Left renal cortex interstitium (tissue), 4 donors: Measurements from ENCODE around the gene HMGXB4. TPM values are rescaled to one million over a fixed set of nuclear protein-coding genes. Genes with fewer than 3 reads are reported as not detected.
"Not testable (repeated sequence)": the region's sequence is repeated elsewhere in the genome, so short reads cannot be mapped to it uniquely, and the experiment has no call there.

Experiments used
- DNase-seq, 4 donors: peaks; one replicate each; pipeline ENCODE4 v3.0.0-alpha.2; 2013; ENCODE audit warnings: low read depth in 4 of 4, low spot score in 2 of 4, missing footprints in 1 of 4
- polyA plus RNA-seq, 4 donors: library from polyadenylated mRNA; unstranded; fragments of 120-200 nt; gene quantifications; one replicate each; pipeline ENCODE4 v1.2.1, GENCODE V29; 2013; ENCODE audit not compliant: insufficient read length in 4 of 4

The HMGXB4 gene, protein sequence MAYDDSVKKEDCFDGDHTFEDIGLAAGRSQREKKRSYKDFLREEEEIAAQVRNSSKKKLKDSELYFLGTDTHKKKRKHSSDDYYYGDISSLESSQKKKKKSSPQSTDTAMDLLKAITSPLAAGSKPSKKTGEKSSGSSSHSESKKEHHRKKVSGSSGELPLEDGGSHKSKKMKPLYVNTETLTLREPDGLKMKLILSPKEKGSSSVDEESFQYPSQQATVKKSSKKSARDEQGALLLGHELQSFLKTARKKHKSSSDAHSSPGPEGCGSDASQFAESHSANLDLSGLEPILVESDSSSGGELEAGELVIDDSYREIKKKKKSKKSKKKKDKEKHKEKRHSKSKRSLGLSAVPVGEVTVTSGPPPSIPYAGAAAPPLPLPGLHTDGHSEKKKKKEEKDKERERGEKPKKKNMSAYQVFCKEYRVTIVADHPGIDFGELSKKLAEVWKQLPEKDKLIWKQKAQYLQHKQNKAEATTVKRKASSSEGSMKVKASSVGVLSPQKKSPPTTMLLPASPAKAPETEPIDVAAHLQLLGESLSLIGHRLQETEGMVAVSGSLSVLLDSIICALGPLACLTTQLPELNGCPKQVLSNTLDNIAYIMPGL
- 10 to 100 TPM; 25.7 to 30.5 (median 28.2) TPM for polyA plus RNA-seq

DNA sequence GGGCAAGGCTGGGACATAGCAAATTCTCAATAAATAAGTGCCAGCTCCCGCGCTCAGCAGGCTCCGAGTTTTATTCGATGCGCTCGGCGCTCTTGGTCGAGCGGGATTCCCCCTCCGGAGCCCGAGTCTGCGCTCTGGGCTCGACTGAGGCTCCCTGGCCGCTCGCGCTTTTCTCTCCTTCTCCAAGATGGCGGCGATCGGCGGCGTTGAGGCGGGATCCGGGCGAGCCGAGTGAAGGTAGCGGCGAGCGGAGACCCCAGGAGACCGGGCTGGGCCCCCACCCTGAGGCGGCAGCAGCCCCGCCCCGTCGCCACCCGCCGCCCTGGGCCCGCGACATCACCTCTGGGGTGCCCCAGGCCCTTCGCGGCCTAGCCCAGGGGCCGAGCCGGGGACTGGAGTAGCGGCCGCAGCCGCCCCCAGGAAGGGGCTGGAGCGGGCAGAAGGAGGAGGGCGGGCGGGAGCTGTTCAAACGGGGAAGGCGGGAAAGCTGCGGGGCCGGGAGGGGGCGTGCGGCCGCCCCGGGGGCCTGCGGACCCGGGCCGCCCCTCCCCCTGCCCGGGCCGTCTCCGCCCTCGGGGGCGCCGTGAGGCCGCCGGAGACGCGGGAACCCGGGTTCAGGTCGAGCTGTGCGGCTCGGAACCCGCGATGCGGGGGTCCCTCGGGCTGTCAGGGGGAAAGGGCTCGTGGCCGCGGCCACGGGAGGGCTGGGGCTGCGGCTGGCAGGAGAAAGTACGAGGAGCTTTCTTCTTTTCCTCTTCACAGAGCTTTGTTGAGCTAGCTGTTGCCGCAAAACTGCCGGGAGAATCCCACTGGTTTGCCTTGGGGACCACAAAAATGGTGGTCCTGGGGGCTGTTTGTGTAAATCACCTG lies at the start of gene HMGXB4:
HMGXB4 (plus strand) TSS at position 173 of the 870 bp plus-strand sequence. CDS start 4,898 bp downstream, outside the sequence.
- DNase-seq: peak; percentile 66 to 84 (median 76)

DNA sequence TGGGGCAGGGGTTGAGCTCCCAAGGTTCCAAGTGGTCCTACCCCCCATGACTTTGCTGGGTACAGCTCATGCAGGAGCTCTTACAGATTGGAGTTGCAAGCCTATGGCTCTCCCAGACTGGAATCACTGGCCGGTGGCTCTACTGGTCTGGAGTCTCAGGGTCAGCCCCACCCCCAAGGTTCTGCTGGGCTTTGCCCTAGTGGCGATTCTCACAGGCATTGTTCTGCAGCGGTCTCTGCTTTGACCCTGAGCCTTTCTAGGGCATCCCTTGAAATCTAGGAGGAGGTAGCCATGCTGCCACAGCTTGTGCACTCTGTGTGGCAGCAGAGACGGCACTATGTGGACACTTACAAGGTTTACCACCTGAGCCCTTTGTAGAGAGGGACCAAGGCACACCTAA lies 49.3 kb upstream of the HMGXB4 start:
- DNase-seq: no peak

DNA sequence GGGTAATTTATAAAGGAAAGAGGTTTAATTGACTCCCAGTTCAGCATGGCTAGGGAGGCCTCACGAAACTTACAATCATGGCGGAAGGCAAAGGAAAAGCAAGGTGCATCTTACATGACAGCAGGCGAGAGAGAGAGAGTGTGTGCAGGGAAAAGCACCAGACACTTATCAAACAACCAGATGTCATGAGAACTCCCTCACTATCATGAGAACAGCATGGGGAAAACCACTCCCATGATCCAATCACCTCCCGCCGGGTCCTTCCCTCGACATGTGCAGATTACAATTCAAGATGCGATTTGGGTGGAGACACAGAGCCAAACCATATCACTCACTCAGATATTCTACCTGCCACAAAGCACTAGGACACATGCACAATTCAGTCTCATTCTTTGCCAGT lies 48.1 kb upstream of the HMGXB4 start:
- DNase-seq: no peak

DNA sequence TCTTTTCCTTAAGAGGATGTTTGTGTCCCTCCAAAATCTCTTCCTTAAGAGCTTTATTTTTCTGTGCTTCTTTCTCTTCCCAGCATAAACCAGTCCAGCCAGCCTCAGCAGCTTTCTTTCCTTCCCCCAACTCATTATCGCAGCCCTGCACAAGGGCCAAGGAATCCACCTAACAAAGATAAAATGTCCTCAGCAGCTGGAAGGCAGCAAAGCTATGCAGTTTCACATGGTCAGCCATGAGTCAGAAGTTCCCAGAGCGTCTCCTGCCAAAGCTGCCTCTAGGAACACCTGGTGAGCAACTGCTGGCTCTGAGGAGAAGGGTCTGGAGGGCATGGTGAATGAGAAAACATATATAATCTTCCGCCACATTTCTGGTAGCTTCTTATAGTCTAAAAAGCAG lies 45.3 kb upstream of the HMGXB4 start:
- DNase-seq: no peak

DNA sequence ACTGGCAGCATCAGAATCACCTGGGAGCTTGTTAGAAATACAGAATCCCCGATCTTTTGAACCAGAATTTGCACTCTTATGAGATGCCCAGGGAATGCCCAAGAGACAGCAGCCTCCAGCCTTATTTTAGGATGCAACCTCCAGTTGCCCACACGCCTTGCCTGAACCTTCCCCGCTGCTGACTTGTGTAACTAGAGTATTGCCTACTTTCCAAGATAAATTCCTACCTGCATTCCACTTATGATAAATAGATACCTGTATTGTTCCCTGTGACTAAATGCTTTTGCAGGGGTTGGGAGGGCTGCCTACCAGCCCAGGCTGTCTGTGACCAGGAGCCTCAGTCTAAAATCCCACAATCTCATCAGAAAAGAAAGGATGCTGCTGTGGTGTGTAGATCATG lies 44.3 kb upstream of the HMGXB4 start:
- no peak for DNase-seq

DNA sequence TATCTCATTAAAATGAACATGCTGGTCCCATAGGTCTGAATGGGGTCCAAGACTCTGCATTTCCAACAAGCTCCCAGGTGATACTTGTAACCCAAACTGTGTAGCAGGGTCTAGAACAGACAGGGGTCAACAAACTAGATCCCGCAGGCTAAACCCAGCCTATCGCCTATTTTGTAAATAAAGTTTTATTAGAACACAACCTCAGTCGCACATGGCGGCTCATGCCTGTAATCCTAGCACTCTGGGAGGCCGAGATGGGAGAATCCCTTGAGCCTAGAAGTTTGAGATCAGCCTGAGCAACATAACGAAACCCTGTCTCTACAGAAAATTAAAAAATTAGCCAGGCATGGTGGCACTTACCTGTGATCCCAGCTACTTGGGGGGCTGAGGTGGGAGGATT lies 42.3 kb upstream of the HMGXB4 start:
- no peak for DNase-seq

DNA sequence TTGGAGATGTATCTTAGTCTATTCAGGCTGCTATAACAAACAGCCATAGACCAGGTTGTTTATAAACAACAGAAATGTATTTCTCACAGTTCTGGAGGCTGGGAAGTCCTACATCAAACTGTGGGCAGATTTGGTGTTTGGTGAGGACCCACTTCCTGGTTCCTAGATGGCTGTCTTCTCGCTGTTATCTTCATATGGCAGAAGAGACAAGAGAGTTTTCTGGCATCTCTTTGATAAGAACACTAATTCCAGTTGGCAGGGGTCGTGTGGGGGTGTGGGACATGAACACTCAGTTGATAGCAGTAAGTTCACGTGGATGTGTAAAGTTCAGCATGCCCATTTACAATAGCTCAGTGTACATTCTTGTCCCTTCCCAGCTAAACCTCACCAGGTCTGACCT lies 41.3 kb upstream of the HMGXB4 start:
- DNase-seq: no peak

DNA sequence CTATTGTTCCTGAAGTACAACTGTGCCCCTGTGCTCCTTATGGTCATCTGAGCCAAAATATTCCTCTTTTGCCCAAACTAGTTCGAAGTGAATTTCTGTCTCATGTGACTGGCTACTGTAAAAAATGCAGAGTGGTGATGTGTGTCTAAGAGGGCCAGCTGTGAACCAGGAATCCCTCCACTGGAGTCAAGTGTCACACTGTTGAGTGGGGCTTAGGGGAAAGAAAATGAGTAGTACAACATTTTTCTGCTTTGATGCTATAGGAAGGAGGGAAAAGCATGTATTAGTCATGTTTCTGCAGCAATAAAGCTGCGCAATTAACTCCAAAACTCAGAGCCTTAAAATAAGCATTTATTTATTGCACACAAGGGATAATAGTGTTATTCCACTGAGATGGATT lies 39.8 kb upstream of the HMGXB4 start:
- DNase-seq: no peak

DNA sequence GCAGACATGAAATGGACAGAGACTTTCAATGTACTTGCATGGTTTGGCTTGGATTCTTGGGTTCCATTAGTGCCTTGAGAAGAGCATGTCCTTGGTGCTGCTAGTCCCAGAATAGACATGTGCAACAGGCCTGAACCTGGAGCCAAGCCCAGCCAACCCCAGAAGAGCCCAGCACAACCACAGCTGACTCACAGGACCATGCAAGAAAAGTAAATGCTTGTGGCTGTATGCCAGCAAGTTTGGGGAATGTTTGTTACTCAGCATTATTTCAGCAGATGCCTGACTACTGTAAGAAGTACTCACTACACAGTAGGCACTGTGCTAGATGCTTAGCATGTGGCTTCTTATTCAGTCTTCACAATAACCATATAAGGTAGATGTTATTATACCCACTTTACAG lies 39.2 kb upstream of the HMGXB4 start:
- DNase-seq: no peak

DNA sequence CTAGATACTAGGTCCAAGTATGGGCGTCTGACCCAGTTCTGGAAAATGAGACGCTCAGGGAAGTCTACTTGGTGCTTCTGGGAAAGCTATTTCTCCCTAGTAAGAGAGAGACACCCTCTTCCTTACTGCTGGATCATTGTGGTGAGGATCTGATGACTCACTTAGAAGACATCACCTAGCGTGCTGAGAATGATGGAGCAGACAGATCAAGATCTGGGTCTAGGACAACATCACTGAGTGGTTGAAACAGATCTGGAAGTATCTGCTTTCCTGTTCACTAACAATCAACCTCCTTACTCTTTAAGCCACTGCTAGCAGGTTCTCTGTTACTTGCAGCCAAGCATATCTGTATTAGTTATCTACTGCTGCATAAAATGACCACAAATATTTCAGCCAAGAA lies 38.3 kb upstream of the HMGXB4 start:
- no peak for DNase-seq

DNA sequence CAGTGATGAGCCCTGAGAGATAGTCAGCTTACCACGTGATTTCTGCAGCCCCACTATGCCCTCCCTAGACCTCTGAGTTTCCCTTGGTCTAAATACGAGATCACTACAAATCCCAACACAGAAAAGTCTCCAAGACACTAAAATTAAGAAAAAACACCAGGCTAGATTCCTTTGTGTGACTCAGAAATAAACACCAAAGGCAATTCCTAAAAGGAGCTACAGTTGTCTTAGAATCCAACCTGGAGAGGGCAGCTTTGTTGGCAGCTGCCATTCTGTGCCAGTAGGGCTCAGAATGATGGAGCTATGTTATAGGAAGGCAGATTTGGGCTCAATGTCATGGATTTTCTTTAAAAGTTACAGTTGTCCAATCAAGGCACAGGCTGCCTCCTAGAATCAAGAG lies 37.1 kb upstream of the HMGXB4 start:
- DNase-seq: no peak

DNA sequence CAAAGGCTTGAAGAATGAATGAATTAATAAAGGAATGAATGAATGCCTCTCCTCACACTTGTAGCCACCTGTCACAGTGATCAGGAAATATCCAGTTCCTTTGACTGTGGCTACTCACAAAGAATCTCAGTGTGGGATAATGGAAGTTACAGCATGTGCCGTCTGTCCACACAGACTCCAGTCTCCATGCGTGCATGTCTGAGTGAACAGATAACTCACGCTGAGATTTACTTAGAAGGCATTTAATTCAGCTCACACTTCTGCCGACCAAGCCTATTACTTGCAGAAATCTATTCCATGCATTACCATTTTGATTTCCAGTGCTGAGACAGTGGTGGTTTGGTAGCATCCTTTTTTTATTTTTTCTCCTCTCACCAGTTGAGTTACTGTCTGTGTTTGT lies 32.3 kb upstream of the HMGXB4 start:
- no peak for DNase-seq

DNA sequence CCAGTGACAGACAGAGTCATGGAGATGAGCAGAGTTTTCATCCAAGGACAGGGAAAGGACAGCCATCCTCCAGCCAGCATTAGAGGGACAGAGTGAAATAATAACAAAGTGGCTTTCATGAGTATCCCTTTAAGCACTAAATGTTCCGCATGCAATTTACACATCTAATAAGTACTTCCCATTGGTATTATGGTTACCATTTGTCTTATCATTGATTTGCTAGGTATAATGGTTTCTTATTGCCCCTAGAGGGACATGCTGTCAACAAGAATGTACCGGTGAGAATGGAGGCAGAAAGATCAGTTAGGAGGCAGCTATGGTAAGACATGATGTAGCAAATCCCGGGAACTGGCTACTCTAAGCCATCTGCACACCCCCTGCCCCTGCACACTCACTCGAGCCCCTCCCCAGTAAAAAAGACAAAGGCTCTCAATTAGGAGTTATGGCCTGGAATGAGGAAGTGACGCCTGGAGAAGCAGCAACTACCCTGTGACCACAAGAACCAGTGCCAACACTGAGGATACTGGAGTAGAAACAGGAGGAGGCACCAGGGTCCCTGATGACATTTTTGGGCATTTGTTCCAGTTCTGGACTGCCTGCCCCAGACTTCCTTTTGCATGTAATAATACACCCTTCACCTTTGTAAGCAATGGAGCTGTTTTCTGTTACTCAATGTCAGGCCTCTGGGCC lies 30.2 kb upstream of the HMGXB4 start:
- no peak for DNase-seq

DNA sequence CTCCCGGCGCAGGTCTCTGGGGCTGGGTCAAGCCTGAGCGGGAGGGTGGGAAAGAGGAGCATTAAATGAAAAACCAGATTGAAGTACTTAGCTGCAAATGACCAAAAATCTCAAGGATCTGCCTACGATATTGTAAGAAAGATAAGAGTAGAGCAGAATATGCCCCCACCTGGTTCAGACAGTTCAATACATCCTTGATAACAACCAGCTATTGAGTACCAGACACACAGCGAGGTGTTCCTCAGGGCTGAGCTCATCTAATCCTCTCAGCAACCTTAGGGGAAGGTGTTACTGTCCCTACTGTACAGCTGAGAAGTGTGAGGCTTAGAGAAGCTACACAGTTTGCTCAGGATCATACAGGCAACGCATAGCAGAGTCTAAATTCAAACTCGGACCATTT lies 27.4 kb upstream of the HMGXB4 start:
- DNase-seq: no peak

DNA sequence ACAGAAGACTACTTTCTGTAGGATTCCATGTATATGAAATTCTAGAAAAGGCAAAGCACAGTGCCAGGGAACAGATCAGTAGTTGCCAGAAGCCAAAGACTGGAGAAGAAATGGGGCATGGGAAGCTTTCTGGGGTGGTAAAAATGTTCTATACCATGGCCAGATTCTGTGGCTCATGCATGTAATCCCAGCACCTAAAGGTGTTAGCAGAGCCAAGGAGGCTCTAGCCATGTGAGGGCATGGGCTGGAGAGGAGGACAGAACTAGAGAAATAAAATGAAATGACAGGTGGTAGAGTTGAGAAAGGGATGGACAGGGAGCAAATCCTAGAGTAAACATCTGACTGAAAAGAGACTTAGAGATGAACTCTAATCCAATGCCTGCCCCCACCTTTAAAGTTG lies 26.9 kb upstream of the HMGXB4 start:
- DNase-seq: no peak

DNA sequence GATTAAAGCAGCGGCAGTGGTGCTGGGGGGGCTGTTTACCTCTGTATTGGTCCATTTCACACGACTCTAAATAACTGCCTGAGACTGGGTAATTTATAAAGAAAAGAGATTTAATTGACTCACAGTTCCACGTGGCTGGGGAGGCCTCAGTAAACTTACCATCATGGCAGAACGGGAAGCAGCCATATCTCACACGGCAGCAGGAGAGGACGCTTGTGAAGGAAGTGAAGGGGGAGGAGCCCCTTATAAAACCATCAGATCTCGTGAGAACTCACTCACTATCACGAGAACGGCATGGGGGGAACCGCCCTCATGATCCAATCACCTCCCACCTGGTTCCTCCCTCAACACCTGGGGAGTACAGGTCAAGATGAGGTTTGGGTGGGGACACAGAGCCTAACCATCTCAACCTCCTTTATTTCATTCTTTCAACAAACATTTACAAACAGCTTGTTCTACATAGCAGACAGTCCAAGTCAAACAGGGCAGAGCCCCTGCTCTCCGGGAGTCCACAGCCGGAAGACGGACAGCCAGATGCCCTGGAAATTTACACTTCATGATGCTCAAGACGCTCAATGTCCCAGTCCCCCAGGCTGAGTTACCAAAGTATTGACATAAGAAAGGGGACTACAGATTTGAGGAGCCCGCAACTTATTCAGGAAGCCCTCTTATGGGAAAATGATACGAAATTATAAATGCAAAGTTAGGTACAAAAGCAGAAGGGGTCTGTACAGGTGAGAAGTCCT lies 26.3 kb upstream of the HMGXB4 start:
- DNase-seq: no peak

DNA sequence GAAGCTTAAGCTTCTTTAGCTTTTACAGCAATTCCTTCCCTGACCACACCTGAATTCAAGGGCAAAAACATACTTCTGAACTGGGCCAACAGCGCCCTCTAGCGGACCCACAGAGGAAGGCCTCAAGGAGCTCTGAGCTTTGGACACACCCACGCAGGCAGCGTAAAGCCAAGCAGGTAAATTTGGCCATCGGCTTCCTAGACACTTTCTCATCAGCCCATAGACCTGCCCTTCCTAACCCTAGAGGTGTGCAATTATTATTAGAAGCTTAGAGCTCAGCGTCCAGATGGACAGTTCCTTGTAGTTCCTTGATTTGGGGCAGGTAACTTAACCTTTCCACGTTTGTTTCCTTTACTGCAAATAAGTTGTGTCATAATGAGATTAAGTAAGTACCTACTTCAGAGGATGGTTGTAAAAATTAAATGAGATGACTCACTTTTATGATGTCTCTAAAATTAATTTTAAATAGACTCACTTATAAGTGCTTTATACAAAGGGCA lies 25.7 kb upstream of the HMGXB4 start:
- DNase-seq: peak in 3 of 4 donors; percentile 42 to 56 (median 51)

DNA sequence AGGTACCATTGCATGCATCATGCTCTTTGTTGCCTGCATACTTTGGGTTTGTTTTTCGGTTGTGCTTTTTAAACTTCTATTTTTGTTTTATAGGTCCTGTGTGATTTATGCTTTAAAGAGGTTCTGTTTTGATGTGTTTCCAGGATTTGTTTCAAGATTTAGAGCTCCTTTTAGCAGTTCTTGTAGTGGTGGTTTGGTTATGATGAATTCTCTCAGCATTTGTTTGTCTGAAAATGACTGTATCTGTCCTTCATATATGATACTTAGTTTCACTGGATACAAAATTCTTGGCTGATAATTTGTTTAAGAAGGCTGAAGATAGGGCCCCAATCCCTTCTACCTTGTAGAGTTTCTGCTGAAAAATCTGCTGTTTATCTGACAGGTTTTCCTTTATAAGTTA lies 18.5 kb upstream of the HMGXB4 start:
- not testable (repeated sequence) for DNase-seq

DNA sequence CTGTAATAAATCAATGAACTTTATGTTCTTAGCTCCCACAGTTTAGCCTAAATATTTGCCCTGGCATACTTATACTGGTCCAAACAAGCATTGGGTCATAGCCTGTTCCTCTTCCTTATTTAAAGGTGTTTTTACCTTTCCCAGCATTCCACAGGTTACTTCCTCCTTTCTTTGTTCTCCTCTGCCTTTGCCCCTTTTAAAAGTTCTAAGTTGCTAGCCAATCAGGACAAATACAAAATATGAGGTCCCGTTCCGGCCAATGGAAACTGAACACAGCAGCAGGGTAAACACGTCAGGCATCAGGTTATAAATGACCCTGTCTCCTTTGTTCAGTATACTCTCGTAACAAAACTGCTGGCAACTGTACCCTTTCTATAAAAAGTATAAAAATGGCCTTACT lies 12.8 kb upstream of the HMGXB4 start:
- not testable (repeated sequence) for DNase-seq

DNA sequence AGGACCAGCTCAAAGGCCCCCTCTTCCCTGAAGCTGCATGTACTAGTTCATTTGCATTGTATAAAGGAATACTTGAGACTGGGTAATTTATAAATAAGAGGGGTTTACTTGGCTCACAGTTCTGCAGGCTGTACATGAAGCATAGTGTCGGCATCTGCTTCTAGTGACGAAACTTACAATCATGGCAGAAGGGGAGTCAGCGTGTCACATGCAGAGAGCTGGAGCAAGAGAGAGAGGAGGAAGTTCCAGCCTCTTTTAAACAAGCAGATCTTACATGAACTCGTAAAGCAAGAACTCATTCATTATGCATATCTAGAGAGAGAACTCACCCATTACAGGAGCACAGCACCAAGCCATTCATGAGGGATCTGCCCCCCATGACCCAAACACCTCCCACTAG lies 7.1 kb upstream of the HMGXB4 start:
- no peak for DNase-seq
